Erythroblast (primary cell): ENCODE measurements around the gene USP10.

Source experiments
- GATA1 ChIP-seq: IDR thresholded peaks from 2 replicates; pipeline ENCODE4 v1.6.1; 2011; ENCODE audit warnings: low read depth, mild to moderate bottlenecking, control low read depth, low read length, moderate library complexity
- POLR2A ChIP-seq: IDR thresholded peaks from 2 replicates; pipeline ENCODE4 v1.6.1; 2011; ENCODE audit warnings: mild to moderate bottlenecking, low read length

- TF ChIP-seq POLR2A, result no peak
- no peak for TF ChIP-seq GATA1
Observed at GRCh38 chr16:84790301-84790700, 90.5 kb downstream of the USP10 start.
